GM12865 (cell line): ENCODE measurements around the gene SKI.

Experiments
- DNase-seq: peaks from one replicate; pipeline ENCODE4 v3.0.0; 2010; ENCODE audit warnings: low read depth
- H3K4me3 ChIP-seq: 2 replicates; pipeline ENCODE4 v1.5.1; 2011; ENCODE audit warnings: mild to moderate bottlenecking, low read depth, low read length, control low read depth
- CTCF ChIP-seq: IDR thresholded peaks from 2 replicates; pipeline ENCODE4 v1.5.1; 2011; ENCODE audit warnings: low read length, control low read depth, low read depth, inconsistent platforms; ENCODE audit not compliant: insufficient read depth; ENCODE audit errors: missing control alignments

SKI gene

DNA sequence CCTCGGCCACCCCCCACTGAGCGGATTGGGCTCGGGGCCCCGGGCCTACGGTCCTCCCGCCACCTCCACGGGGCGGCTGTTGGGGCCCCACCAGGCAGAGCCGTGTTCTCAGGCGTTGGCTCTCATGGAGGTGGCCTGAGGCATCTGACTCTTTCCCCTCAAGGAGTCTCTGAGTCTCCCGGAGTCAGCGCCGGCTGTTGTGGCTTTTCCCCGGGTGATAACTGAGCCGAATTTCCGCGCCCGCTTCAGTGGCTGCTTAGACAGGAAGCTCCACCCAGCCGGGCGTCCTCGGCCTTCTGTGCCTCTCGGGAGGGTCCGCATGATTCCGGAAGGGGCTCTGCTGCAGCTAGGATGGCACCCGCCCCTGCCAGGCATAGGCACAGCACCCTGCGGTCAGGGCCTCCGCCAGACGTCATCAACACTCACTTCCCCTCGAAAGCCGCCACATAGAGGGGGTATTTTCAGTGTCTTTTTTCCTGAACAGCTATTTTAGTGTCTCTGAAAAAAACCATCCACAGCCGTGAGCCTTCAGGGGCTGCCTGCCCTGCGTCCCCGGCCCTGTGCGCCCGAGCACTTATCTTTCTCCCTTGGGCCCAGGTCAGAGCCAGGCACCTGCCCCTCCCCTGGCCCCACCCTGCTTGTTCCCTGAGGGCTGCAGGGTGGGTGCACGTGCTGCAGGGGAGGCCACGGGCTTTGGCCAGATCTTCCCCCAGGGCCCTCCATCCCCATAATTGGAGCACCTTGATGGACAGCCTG lies 72.9 kb downstream of the SKI start:
- no peak for TF ChIP-seq CTCF
- peak overlapping the region; percentile 66 for H3K4me3 ChIP-seq
- peak; percentile 90 for DNase-seq

- no peak for TF ChIP-seq CTCF
- no peak for DNase-seq
- H3K4me3 ChIP-seq = peak overlapping the region; percentile 66
These were observed 73.6 kb downstream of the SKI start for GRCh38 chr1:2301607-2302291.

GRCh38 chr1:2302292-2302925 lies 74.3 kb downstream of the SKI start:
- no peak overlapping the region for H3K4me3 ChIP-seq
- TF ChIP-seq CTCF = no peak

GRCh38 chr1:2303016-2303775 lies 75.1 kb downstream of the SKI start:
- no peak for DNase-seq
- TF ChIP-seq CTCF = no peak

More at GRCh38 chr1:2302292-2302925, 74.3 kb downstream of the SKI start:
- DNase-seq = no peak

DNA sequence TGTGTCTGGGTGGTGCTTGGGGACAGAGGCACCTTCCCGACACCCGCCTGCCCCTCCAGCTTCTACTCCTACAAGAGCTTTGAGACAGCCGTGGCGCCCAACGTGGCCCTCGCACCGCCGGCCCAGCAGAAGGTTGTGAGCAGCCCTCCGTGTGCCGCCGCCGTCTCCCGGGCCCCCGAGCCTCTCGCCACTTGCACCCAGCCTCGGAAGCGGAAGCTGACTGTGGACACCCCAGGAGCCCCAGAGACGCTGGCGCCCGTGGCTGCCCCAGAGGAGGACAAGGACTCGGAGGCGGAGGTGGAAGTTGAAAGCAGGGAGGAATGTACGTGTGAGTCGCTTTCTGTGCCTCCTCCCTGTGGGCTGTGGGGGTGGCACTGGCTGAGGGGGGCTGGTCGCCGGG lies 75.7 kb downstream of the SKI start:
- no peak for TF ChIP-seq CTCF
- DNase-seq = no peak
- no peak overlapping the region for H3K4me3 ChIP-seq

More at GRCh38 chr1:2303016-2303775, 75.1 kb downstream of the SKI start:
- no peak overlapping the region for H3K4me3 ChIP-seq

GRCh38 chr1:2304282-2304681 lies 76.2 kb downstream of the SKI start:
- no peak for DNase-seq
- TF ChIP-seq CTCF = no peak
- H3K4me3 ChIP-seq = no peak overlapping the region
